ENCODE data around the gene PRPH.

DNA sequence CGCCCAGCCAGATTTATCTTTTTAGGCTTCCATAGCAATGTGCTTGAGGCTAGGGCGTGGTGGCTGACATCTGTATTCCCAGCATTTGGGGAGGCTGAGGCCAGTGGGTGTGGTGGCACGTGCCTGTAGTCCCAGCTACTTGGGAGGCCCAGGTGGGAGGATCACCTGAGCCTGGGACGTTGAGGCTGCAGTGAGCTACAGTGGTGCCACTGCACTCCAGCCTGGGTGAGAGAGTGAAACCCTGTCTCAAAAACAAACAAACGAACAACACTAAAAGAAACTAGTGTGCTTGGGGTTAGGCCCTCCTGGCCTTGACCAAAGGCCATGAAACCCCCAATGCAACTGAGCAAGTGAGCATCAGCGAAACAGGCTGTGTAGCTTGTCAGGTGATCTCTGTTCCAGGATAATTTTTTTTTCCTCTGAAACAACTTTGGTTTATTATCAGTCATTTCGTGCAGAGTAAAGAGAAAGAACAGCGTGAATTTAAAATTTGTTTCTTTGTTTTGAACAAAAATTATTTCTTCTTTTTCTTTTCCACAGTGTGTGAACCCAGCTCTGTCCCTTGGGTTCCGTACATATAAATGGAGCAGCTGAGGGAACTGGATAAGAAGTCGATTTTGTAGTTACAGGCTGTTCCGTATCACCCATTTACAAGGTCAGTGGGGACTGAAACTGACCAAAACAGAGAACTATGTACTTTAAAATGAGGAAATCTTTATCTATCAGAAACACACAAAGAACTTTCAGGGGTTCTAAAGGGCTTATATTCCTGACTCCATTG lies 38.9 kb upstream of the PRPH start:
- TF ChIP-seq EP300 (IDR thresholded peaks at IDR 0.05) = no peak
- TF ChIP-seq, protein P1, sequence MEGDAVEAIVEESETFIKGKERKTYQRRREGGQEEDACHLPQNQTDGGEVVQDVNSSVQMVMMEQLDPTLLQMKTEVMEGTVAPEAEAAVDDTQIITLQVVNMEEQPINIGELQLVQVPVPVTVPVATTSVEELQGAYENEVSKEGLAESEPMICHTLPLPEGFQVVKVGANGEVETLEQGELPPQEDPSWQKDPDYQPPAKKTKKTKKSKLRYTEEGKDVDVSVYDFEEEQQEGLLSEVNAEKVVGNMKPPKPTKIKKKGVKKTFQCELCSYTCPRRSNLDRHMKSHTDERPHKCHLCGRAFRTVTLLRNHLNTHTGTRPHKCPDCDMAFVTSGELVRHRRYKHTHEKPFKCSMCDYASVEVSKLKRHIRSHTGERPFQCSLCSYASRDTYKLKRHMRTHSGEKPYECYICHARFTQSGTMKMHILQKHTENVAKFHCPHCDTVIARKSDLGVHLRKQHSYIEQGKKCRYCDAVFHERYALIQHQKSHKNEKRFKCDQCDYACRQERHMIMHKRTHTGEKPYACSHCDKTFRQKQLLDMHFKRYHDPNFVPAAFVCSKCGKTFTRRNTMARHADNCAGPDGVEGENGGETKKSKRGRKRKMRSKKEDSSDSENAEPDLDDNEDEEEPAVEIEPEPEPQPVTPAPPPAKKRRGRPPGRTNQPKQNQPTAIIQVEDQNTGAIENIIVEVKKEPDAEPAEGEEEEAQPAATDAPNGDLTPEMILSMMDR (IDR thresholded peaks at IDR 0.05) = no peak
